ENCODE results near the gene PTPN7.

Gene PTPN7

DNA sequence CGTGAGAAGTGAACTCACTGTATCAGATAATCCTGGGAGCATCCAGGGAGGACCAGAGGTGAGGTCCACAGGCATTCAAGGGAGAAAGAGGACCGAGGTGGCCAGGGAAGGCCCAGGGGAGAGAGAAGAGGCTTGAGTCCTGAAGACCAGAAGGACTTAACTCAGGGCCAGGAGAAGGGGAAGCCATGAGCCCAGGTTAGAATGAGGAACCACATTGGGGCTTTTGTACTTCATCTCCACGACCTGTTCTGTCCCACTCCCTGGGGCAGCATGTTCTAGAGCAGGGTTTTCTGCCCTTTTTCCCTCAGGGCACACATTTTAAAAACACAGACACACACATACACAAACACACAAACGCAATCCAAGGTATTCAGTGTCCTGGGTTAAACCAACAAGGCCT, 41.6 kb upstream of the PTPN7 start:
- TF ChIP-seq ZFX (IDR thresholded peaks at IDR 0.05), result no peak
- TF ChIP-seq, protein P1, sequence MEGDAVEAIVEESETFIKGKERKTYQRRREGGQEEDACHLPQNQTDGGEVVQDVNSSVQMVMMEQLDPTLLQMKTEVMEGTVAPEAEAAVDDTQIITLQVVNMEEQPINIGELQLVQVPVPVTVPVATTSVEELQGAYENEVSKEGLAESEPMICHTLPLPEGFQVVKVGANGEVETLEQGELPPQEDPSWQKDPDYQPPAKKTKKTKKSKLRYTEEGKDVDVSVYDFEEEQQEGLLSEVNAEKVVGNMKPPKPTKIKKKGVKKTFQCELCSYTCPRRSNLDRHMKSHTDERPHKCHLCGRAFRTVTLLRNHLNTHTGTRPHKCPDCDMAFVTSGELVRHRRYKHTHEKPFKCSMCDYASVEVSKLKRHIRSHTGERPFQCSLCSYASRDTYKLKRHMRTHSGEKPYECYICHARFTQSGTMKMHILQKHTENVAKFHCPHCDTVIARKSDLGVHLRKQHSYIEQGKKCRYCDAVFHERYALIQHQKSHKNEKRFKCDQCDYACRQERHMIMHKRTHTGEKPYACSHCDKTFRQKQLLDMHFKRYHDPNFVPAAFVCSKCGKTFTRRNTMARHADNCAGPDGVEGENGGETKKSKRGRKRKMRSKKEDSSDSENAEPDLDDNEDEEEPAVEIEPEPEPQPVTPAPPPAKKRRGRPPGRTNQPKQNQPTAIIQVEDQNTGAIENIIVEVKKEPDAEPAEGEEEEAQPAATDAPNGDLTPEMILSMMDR (conservative IDR thresholded peaks at IDR 0.05), result no peak
- no peak overlapping the region for H3K27ac ChIP-seq

DNA sequence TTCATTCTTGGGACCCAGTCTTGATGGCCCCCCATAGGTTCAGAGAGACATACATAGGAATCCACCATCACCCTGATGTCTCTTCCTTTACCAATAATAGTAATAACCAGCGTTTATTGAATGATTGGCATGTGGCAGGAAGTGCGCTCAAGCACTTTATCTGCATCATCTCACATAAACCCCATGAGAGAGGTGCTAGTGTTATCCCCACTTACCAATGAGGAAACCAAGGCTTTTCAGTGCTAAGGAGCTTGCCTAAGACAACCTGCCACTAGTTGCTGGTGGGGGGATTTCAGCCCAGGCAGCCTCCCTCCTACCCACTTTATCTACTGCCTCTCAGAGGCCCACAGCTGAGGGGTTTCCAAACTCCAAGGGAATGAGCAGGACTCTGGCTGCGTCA, 40.9 kb upstream of the PTPN7 start:
- TF ChIP-seq ZFX (IDR thresholded peaks at IDR 0.05), result no peak
- TF ChIP-seq, protein P1 (conservative IDR thresholded peaks at IDR 0.05), result no peak
- H3K27ac ChIP-seq, result no peak overlapping the region

DNA sequence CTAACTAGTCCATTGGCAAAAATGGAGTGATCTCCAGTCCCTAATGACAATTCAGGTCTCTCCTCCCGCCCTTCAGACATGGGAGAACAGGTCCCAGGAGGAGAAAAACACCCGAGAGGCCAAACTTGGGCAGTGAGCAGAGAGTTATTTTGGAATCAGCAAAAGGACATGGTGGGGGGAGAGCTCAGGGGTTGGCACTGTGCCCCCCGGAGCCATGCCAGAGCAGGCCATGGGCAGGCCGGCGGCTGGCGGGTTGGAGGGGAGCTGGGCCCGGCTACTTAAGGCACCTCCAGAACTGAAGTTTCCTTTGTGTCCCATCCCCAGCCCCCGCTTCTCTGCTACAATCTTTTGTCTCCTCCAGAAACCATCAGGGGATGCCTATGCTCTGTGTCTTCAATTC, 40.3 kb upstream of the PTPN7 start:
- H3K27ac ChIP-seq, result no peak overlapping the region; the same call in 1 of the 2 replicates
- TF ChIP-seq, protein P1 (conservative IDR thresholded peaks at IDR 0.05), result no peak
- no peak for TF ChIP-seq ZFX (IDR thresholded peaks at IDR 0.05)

DNA sequence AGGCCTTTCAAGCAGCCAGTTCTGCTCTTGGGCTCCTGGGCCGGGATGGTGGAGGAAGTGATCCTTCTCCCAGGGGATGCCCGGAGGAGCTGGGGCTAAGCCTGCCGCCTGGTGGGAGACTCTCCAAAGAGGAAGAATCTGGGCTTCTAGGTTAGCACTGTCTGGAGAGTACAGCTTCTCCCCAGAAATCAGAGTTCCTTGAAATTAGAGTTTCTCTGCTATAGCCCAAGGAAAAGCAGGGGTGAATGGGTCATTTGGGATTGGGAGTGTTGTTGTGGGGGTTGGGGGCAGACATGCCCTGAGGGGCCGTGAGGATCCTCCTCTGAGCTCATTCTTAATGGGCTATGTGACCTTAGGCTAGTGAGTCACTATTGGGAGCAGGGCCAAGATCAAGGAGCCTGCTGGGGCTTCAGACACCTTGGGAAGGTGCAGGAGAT, 39.7 kb upstream of the PTPN7 start:
- no peak overlapping the region for H3K27ac ChIP-seq

DNA sequence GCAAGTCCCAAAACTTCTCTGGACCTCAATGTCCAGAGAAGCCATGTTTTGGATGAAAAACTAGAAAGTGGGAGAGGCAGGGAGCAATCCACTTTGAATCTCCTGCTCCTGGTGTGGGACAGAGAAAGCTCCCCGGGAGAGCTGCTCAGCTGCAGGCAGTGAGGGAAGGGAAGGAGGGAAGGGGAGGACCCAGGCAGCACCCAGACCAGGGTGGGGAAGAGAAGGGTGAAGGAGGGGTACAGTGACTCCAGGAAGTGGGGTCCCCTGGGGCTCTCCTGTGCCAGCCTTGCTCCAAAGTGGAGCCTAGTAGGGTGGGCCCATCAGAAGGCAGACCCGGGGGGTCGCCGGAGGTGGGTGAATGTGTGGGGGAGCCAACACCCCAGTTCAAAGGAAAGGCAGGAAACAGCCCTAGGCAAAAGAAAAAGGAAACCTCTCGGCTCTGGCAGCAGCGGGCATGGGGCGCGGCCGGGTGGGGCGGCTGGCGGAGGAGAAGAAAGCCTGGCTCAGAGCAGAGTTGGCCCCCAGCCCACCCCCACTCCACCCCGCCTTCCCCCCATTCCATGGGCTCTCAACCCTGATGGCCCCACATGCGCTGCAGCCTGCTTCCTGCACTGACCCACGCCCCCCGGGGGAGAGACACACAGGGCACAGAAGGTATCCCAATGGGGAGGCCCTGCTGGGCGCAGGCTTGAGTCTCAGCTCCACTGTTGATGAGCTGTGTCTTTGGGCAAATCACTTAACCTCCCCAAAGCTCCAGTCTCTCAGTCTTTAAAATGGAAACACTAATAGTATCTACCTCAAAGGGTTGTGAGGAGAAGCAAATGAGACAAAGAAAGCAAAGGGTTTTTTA, 38.9 kb upstream of the PTPN7 start:
- TF ChIP-seq, protein P1 (conservative IDR thresholded peaks at IDR 0.05), result no peak
- no peak for TF ChIP-seq ZFX (IDR thresholded peaks at IDR 0.05)

More for the DNA sequence above, 39.7 kb upstream of the PTPN7 start:
- TF ChIP-seq, protein P1 (conservative IDR thresholded peaks at IDR 0.05), result no peak
- no peak for TF ChIP-seq ZFX (IDR thresholded peaks at IDR 0.05)

DNA sequence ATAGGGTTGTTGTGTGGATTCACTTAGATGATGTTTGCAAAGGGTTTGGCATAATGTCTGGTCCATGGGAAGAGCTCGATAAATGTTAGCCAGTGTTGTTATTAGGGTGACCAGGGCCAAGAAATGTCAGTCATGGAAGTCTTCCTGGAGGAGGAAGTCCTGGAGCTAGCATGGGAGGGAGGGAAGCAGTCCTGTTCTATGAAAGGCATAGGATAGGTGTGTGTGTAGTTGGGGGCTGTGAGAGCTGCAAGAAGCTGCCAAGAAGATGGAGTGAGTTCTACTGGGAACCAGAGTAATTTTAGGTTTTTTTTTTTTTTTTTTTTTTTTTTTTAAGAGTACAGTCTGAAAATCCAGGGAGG, 37.9 kb upstream of the PTPN7 start:
- TF ChIP-seq, protein P1 (conservative IDR thresholded peaks at IDR 0.05), result no peak
- TF ChIP-seq ZFX (IDR thresholded peaks at IDR 0.05), result no peak
- no peak overlapping the region for H3K27ac ChIP-seq

More for the DNA sequence above, 38.9 kb upstream of the PTPN7 start:
- H3K27ac ChIP-seq, result no peak overlapping the region

DNA sequence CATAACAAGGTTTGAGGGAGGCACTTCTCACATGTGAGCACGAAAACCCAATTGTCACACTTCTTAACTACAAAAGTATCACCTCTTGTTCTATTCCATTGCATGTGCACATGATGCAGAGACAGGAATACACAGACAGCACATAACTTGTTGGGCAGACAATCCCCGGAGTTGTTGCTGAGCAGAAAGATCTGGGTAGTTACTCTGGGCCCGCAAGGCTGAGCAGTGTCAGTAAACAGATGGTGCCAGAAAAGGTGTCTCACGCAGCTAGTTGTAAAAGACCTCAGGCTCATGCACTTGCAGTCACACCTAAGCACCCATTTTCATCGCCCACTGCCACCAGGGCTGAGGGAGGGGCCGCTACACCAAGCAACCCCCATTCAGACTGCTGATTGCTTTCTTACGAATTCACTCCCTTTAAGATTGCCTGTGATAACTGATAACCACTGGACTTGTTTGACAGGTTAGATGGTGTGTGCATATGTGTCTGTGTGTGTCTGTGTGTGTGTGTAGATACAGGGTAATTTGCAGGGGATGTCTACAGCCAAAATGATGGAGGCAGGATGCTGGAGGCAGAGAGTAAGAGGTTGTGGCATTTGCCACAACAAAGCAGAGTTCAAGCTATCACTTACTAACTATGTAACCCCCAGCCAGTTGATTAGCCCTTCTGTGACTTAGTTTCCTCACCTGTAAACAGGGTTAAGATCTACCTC, 37.4 kb upstream of the PTPN7 start:
- no peak overlapping the region for H3K27ac ChIP-seq
- no peak for TF ChIP-seq ZFX (IDR thresholded peaks at IDR 0.05)
- TF ChIP-seq, protein P1 (conservative IDR thresholded peaks at IDR 0.05), result no peak

All from C4-2B (cell line).